SKM-1 treated with dmso at 0.1 percent for 144 hours (cell line): Measurements from ENCODE around the gene CDK5R1.
A peak's percentile ranks its signal among the peaks of the same experiment; 100 is the strongest.
"Not testable (repeated sequence)": the region's sequence is repeated elsewhere in the genome, so short reads cannot be mapped to it uniquely, and the experiment has no call there.

ENCODE experiments used
- DNase-seq: peaks from one replicate; lab custom pipeline; 2025; ENCODE audit not compliant: unreplicated experiment; lab: John Stamatoyannopoulos, UW

CDK5R1 gene

DNA sequence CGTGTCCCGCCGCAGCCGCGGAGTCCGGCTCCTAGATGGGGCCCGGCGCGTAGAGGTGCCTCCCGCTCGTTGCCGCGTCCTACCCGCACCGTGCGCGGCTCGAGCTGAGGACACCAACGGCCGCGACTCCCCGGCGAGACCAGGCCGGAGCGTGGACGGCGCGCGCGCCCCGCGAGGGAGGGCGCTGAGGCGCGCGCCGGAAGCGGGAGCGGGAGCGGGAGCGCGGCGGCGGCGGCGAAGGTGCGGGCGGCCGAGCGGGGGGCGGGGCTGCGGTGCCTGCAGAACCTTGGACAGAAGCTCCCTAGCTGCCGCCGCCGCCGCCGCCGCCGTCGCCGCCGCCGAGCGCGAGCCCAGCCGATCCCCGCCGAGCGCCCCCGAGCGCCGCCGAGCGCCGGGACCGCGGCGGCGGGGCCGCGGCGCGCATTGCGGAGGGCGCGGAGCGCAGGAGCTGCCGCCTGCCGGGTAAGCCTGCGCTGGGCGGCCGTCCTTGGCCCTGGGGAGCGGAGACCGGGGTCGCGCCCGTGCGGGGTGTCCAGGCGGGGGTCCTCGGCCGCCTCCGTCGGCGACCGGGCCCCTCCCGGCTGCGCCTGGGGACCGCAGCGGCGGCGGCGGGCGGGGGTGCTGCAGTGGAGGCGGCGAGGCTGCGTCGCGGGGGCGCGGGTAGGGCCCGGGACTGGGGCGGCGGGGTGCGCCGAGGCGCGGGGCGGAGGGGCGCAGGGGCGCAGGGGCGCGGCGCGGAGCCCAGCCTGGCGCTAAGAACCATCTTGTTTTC, at the start of gene CDK5R1:
CDK5R1 (plus strand) TSS at position 293 of the 772 bp plus-strand sequence. CDS start 628 bp downstream, outside the sequence.
- DNase-seq, result peak; percentile 63

DNA sequence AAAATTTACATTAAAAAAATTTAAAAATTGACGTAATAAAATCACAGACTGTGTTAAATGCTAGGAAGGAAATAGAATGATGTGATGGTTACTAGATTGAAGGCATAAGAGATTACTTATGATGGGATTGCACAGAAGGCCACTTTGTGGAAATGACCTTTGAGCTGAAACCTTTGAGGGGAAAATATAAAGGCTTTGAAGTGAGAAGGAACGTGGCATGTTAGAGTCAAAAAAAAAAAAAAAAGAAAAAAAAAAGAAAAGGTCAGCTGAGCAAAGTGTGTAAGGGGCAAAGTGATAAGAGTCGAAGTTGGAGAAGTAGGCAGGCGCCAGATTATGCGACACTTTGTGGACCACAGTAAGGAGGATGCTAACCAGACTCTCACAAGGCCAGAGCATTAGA, 46.1 kb upstream of the CDK5R1 start:
- no peak for DNase-seq

DNA sequence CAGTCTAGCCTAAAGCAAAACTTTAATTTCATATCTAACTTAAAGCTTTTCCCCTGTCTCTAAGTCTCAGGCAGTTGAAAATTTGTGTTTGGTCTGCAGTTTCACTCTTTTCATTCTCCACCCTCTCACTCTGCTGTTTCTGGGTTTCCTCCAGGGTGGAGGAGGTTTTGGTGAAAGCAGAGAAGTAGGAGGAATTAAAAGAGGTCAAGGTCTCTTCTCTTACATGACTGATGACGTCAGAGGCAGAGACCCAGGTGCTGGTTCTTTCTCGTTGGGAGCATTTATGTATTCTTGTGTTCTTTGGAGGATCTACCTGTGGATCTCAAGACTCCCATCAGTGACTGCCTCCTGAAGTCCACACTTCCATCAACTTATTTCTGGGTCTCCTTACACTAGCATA, 44.9 kb upstream of the CDK5R1 start:
- no peak for DNase-seq

DNA sequence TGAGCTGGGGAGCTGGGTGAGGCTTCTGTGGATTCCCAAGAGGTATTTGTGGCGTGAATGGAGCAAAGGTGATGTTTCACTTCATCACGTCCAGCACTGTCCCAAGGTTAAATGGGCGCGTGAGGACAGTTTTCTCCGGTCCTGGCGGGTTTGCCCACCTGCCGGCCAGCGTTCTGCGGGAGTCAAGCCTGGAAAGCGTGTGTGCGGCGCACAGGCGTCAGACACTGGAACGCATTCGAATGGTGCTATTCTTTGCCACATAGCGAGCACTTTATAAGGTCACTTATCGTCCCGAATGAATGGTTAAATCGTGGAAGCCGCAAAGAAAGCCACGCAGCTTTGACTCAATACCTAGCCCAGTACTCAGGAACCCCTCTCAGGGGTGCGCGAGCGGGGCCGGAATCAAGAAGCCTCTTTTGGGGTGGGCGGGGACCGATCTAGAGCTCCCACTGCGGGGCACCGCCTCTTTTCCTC, 42.9 kb upstream of the CDK5R1 start:
- DNase-seq, result no peak

DNA sequence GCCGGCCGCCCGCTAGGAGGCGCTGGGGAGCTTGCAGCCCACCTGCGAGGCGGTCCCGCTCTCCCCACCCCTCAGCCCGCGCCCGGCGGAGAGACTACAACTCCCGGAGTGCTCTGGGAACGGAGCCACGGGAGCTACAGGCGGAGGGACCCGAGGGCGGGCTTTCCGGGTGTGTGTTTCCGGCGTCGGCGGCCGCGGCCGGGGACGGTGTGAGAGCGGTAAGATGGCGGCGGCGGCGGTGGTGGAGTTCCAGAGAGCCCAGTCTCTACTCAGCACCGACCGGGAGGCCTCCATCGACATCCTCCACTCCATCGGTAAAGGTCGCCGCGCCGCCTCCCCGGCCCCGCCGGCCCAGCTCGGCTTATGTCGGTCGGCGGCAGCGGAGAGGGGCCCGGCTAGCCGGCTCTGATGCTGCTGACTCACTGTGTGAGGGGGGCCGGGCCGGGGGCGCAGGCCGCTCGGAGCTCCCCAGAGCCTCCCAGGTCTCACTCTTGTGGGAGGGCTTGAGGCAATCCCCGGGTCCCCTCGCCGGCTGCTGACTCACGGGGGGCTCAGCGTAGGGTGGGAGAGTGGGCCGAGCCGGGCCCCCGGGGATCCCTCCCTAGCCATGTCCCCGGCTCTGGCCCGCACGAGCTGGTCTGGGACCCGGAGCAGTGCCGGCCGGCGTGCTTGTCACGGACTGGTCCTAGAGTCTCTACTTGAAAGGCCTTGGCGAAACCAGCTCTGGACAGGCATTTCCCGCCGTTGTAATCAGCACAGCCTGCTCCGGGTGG, 42.3 kb upstream of the CDK5R1 start, which contains the start of gene PSMD11:
PSMD11 (plus strand) TSS at position 210 of the 773 bp plus-strand sequence; CDS start at position 224, 14 bp downstream.
- DNase-seq, result peak; percentile 93

DNA sequence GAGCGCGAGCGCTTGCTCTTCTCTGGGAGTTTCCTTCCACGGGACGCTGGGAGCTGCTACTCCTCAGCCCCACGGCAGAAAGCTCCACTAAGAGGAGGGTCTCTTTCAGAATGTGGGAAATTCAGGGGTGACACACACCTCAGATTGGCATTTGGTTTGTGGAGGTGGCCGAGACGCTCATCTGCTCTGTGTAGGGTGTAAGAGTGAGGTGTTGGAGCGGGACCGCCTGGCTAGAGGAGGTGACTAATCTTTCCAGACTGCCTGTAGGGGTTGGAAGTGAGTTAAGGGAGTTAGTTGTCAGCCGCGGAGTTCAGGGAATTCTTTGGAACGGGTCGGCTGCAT, 41.7 kb upstream of the CDK5R1 start:
- DNase-seq, result no peak

DNA sequence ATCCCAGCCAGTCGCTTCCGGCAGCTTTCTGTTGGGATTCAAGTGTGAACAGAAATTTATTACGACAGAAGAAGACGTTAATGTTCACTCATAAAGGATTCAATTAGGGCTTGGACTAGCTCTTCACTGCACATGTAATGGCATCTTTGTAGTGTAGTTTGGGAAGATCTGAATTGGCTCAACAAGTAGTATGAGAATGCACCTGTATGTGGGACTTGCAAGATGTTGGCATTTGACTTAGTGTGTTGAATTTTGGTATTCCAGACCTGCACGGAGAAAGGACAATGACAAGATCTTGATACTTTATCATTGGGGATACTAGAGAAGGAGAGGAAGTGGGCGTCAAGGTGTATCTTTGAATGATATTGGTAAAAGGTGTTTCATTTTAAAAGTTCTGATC, 41.3 kb upstream of the CDK5R1 start:
- no peak for DNase-seq

DNA sequence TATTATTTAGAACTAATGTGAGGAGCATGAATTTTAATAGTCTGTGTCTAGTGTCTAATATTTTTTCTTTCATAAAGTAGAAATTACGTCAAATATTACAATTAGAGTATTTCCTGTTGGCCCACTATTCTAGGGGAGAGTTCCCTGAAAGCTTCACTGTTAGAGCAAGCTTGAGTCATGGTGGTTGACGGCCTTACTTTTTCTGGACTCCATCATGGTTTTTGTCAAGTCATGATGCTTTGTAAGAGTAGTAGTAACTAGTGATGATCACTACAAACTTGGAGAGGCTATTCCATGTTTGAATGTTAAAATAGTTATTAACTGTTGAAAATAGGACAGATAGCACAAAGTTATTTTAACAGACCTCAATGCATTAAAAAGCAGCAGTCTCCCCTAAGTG, 40.8 kb upstream of the CDK5R1 start:
- DNase-seq, result no peak

DNA sequence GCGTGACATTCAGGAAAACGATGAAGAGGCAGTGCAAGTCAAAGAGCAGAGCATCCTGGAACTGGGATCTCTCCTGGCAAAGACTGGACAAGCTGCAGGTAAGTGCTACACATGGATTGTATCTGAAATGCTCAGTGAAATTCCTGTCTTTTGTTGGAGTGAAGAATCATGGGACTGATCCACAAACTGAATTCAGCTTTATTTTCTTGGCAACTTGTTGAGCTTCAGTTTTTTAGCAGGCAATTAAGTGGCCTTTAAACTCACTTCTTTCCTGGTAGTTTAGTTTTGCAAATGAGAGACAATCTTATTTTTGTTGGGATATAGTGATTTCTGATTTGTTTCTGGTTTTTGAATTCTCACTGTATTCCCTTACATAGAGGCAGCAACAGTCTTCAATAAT, 39.8 kb upstream of the CDK5R1 start:
- DNase-seq, result no peak

DNA sequence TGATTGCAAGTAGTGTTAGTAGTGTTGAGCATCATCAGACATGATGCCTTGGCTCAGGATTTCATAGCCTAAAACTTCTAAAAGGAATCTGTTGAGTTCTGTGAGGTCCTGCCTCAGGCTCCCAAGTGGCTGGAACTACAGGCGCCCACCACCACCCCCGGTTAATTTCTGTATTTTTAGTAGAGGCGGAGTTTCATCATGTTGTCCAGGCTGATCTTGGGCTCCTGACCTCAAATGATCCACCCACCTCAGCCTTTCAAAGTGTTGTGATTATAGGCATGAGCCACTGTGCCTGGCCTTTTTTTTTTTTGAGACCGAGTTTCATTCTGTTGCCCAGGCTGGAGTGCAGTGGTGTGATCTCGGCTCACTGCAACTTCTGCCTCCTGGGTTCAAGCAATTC, 36.8 kb upstream of the CDK5R1 start:
- no peak for DNase-seq

DNA sequence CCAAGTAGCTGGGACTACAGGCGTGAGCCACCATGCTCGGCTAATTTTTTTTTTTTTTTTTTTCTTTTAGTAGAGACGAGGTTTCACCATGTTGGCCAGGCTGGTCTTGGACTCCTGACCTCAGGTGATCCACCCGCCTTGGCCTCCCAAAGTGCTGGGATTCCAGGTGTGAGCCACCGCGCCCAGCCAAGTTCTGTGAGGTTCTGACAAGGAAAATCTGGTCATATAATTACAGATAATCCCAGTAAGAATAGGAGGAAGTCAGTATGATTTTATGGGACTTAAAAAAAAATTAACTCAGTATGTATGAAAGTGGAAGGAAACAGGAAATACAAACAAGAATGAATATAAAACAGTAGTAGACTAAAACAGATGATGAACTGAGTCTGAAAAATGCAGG, 36.4 kb upstream of the CDK5R1 start:
- not testable (repeated sequence) for DNase-seq

DNA sequence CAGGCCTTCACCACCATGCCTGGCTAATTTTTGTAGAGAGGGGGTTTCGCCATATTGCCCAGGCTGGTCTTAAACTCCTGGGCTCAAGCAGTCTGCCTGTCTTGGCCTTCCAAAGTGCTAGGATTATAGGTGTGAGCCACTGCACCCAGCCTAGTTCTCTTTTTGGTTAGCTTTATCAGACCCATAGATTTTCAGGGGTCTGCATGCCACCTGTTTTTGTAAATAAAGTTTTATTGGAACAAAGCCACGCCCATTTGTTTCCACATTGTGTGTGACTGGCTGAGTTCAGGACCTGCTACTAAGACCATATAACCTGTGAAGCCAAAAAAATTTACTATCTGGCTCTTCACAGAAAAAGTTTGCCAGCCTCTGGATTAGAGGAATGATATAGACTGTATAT, 34.9 kb upstream of the CDK5R1 start:
- DNase-seq, result no peak

DNA sequence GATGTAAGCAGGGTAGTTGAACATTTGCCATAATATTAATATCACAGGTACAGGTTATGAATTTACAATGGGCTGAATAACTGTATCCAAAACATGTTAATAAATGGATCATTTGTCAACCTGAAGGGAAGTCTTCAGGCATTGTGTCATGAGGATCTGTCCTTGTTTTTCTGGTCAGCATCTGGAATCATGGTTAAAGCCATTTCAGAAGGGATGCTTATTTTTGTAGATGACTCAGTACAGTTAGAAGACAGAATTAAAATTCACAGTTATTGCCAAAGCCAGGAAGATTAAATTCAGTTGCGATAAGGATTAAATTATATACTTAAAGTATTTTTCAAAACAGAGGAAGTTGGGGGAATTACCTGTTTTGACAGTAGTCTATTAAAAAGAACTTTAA, 34.5 kb upstream of the CDK5R1 start:
- DNase-seq, result no peak

DNA sequence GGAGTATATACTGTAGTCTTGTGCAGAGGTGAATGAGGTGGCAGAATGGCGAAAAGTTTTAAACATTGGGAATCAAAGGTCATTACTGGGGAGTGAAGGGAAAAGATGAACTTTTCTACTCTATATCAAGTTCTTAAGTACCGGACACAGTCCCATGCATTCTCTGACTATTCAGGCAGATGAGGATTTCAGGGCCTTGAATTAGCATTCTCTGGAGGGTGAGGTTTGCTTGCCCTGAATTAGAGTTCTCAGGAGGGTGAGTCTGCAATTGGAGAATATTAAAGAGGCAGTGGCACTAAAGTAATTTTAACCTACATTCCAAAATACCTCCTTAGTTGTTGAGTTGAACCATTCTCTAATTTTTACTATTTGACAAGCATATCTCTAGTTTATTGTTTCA, 33.4 kb upstream of the CDK5R1 start:
- no peak for DNase-seq

DNA sequence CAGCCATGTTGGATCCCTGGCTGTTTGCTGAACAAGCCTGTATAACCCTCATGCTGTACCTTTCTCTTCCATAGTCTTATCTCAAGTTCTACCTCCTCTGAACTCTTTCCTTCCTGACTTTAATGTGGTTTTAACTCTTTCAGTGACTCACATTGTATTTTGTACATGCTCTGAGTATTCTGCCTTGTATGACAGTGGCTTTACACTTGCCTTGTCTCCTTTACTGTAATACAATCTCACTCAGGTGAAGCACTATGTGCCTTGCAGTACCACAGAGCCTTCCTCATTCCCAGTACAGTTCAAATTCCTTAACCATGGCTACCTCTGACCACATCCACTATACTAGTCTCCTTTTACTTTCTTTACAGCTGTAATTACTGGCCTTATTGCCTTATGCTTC, 28.4 kb upstream of the CDK5R1 start:
- DNase-seq, result no peak

DNA sequence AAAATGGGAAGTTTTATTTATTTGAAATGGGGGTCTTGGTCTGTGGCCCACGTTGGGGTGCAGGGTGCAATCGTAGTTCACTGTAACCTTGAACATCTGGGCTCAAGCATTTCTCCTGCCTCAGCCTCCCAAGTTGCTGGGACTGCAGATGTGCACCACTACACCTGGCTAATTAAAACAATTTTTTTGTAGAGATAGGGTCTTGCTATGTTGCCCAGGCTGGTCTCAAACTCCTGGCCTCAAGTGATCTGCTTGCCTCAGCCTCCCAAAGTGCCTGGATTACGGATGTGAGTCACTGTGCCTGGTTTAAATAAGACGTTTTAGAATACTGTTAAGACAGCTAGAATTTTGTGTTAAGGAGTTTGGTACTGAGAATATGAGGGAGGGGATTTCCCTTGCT, 26.7 kb upstream of the CDK5R1 start:
- DNase-seq, result no peak

DNA sequence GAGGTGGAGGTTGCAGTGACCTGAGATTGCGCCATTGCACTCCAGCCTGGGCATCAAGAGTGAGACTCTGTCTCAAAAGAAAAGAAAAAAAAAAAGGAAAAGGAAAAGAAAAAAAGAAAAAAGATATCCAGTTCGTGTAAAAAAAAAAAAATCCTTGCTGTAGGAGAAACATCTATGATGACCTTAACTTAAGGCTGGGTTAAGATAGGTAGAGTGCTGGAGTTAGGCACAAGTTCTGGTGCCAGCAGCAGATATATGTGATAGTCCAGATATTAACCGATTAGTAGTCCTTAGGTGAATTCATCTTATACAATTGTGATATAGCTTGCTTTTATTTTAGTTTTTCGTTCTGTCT, 25.3 kb upstream of the CDK5R1 start:
- no peak for DNase-seq

DNA sequence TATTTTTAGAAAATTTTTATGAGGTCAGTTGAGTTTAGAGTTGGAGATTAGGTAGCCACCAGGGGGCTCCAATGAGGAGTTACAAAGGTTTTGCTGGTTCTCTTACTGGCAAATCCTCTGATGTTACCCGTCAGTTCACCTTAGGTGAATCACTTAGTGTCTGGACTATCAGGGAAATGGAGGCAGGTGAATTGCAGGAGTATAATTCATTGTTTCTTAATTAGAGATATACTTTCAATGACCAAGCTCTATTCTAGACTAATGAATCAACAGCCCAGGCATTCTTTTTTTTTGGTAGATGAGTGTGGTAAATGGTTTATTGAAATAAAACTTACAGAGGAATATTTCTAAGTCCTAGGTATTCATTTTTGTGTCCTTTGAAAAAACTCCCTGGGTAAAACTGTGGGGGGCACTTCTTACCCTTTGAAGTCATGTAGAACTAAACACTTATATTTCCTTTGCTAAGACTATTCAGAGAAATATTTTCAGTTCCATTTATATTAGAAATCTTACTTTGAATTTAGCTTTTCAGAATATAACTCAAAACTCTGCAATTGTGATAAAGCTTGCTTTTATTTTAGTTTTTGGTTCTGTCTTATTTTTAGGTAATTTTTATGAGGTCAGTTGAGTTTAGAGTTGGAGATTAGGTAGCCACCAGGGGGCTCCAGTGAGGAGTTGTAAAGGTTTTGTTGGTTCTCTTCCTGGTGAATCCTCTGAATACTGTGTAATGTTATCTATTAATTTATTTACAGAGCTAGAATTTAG, 24.8 kb upstream of the CDK5R1 start:
- peak; percentile 59 for DNase-seq

DNA sequence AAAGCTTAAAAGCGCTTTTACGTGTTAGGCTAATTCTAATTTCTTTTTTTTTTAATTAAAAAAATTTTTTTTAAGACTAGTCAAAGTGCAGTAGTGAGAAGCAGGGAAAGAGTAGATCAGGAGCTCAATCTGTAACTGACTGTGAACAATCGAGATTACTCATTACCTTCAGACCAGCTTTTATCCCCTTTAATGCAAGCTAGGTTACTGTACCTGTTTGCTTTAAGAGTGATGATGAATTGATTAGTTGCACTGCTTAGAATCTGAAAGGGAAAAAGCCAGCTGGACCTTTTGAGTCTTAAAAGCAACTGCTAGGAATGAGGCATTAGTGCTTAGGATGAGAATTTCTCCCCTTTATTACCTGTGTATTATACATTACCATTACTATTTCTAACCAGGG, 23.5 kb upstream of the CDK5R1 start:
- no peak for DNase-seq

DNA sequence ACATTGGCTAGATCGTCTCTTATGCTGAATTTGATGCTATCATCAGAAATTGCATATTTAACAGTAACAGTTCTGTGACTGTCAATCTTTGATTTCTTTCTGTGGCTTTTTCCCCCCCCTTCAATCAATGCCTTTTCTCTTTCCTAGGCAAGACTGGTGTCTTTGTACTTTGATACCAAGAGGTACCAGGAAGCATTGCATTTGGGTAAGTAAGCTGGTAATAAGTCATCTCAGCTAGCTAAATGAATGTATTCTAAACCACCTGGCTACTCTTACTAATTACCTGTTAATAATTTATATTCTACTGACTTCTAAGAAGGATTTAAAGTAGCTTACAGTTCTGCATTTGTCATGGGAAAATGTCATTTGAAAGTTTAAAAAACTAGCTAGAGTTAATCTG, 22.4 kb upstream of the CDK5R1 start:
- DNase-seq, result no peak

DNA sequence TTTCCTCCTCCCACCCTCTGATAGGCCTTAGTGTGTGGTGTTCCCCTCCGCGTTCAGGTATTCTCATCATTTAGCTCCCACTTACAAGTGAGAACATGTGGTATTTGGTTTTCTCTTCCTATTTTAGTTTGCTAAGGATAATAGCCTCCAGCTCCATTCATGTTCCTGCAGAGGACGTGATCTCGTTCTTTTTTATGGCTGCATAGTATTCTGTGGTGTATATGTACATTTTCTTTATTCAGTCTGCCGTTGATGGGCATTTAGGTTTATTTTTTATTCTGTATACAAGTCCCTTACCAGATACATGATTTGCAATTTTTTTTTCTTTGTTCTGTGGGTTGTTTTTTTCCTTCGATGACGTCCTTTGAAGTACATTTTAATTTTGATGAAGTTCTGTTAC, 18.8 kb upstream of the CDK5R1 start:
- DNase-seq, result no peak
